A549 (cell line): Measurements from ENCODE around the gene FTCD.

ENCODE experiments used
- CTCF ChIP-seq: fragments of >200 bp; sonication (Bioruptor Twin); formaldehyde crosslinking; IDR thresholded peaks from 3 replicates; pipeline ENCODE4 v1.5.1; 2016
- EHF ChIP-seq: fragments of 250-450 bp; sonication (Bioruptor Pico); IDR thresholded peaks from 2 replicates; pipeline ENCODE4 v1.5.0; 2020; ENCODE audit warnings: mild to moderate bottlenecking
- ELK1 ChIP-seq: fragments of 150-350 bp; IDR thresholded peaks from 2 replicates; pipeline ENCODE4 v1.6.1; 2014; ENCODE audit warnings: low read depth, mild to moderate bottlenecking, low read length
- HOXB5 ChIP-seq: fragments of 250-450 bp; sonication (Bioruptor Pico); IDR thresholded peaks from 2 replicates; pipeline ENCODE4 v1.5.0; 2020; ENCODE audit warnings: mild to moderate bottlenecking, moderate library complexity
- MAFK ChIP-seq: fragments of 450-650 bp; IDR thresholded peaks from 2 replicates; pipeline ENCODE4 v1.6.1; 2014; ENCODE audit not compliant: partially characterized antibody
- NPAS2 ChIP-seq: fragments of 250-450 bp; sonication (Bioruptor Pico); IDR thresholded peaks from 2 replicates; pipeline ENCODE4 v1.8.0; 2022; ENCODE audit warnings: mild to moderate bottlenecking, moderate library complexity, borderline replicate concordance
- POLR2AphosphoS2 ChIP-seq: conservative IDR thresholded peaks from 2 replicates; pipeline ENCODE4 v1.6.1; 2012; ENCODE audit warnings: low read length, improper control_type of control experiment, inconsistent platforms
- REST ChIP-seq: fragments of 200-600 bp; sonication (generic); IDR thresholded peaks from 2 replicates; pipeline ENCODE4 v1.6.1; 2016; ENCODE audit warnings: antibody characterized with exemption, mild to moderate bottlenecking, moderate library complexity
- RFX5 ChIP-seq: fragments of 450-650 bp; IDR thresholded peaks from 2 replicates; pipeline ENCODE4 v1.7.1; 2014; ENCODE audit warnings: antibody characterized with exemption, mild to moderate bottlenecking, moderate library complexity
- TFCP2L1 ChIP-seq: fragments of 250-450 bp; sonication (Bioruptor Pico); IDR thresholded peaks from 2 replicates; pipeline ENCODE4 v1.5.0; 2021; ENCODE audit warnings: mild to moderate bottlenecking

GRCh38 chr21:46150491-46151121, 4.8 kb downstream of the FTCD start:
- TF ChIP-seq CTCF (no peak), TFCP2L1 (CRISPR knock-in tag) (no peak), MAFK (peak; percentile 44), ELK1 (no peak), EHF (CRISPR knock-in tag) (no peak), RFX5 (no peak), REST (no peak), HOXB5 (CRISPR knock-in tag) (no peak), POLR2AphosphoS2 (no peak), NPAS2 (CRISPR knock-in tag) (no peak)
